Esophagus muscularis mucosa (tissue), 4 donors: ENCODE results near the gene PHF19. TPM values are rescaled to one million over a fixed set of nuclear protein-coding genes. Genes with fewer than 3 reads are reported as not detected.

Experiments used
- DNase-seq: peaks from one replicate; pipeline ENCODE4 v3.0.0-alpha.2; 2017; ENCODE audit errors: extremely low spot score
- H3K27ac ChIP-seq, 4 donors: fragments of 200-600 bp; sonication (generic); replicated peaks in 1 of 4; 1 replicate in 3 of 4; 2 replicates in 1 of 4; pipeline ENCODE4 v1.5.1; 2016 to 2019; ENCODE audit warnings: mild to moderate bottlenecking in 1 of 4
- H3K27me3 ChIP-seq, 4 donors: fragments of 200-600 bp; sonication (generic); one replicate each; pipeline versions ENCODE4 v1.5.1 to v1.6.0; 2016 to 2019
- H3K36me3 ChIP-seq, 4 donors: fragments of 200-600 bp; sonication (generic); one replicate each; pipeline ENCODE4 v1.5.1; 2016 to 2019
- H3K4me1 ChIP-seq, 4 donors: fragments of 200-600 bp; sonication (generic); one replicate each; pipeline ENCODE4 v1.5.1; 2016 to 2019
- H3K4me3 ChIP-seq, 4 donors: fragments of 200-600 bp; sonication (generic); 1 replicate in 2 of 4; 2 replicates in 2 of 4; pipeline ENCODE4 v1.5.1; 2016 to 2019; ENCODE audit warnings: mild to moderate bottlenecking in 4 of 4, moderate library complexity in 1 of 4
- H3K9me3 ChIP-seq, 4 donors: fragments of 200-600 bp; sonication (generic); 1 replicate in 3 of 4; 2 replicates in 1 of 4; pipeline ENCODE4 v1.5.1; 2016 to 2019
- CTCF ChIP-seq, 3 experiments: fragments of 200-600 bp in 2 of 3; fragments of 450-650 bp in 1 of 3; sonication (generic) in 2 of 3; IDR thresholded peaks; one replicate each; pipeline ENCODE4 v1.5.1; 2017 to 2019; ENCODE audit warnings: antibody characterized with exemption in 3 of 3, mild to moderate bottlenecking in 2 of 3, moderate library complexity in 1 of 3
- EP300 ChIP-seq: sonication (generic); formaldehyde crosslinking; IDR thresholded peaks from one replicate; pipeline ENCODE4 v1.6.1; 2017; ENCODE audit warnings: antibody characterized with exemption
- POLR2A ChIP-seq: fragments of 450-650 bp; IDR thresholded peaks from one replicate; pipeline ENCODE4 v1.6.1; 2017; ENCODE audit warnings: antibody characterized with exemption, moderate library complexity, mild to moderate bottlenecking, low read depth
- POLR2AphosphoS5 ChIP-seq, 2 donors: sonication (generic); formaldehyde crosslinking; IDR thresholded peaks; one replicate each; pipeline ENCODE4 v1.6.1; 2017; ENCODE audit warnings: antibody characterized with exemption in 2 of 2
- WGBS: methylation state at CpG from one replicate; pipeline ENCODE4 v1.1.5; 2018; 5-methylcytosine and 5-hydroxymethylcytosine counted together
- intact Hi-C: fragments of 100-400 bp; cut with DNase I; formaldehyde crosslinking; loops from one replicate; pipeline ENCODE4 v1.15.1; 2023
- total RNA-seq, 4 donors: library from RNA; depleted of rRNA; stranded (reverse); fragments of >200 nt; gene quantifications; one replicate each; pipeline versions ENCODE4 v1.1.0 to v1.2.1, GENCODE V29; 2016

Gene PHF19
- total RNA-seq, 4 donors from 2014 or later, result 36.4 to 57.7 (median 47.8) TPM

- H3K36me3 ChIP-seq, result peaks cover 29 to 74% (median 43%) of the 10 kb centered on the region in 4 donors
- no peak overlapping the region for H3K4me3 ChIP-seq
- WGBS, result 89% methylated on average over 6 of the region's 7 CpGs
- intact Hi-C loops, result no loop called here
- no peaks in the 10 kb centered on the region for H3K4me1 ChIP-seq
- H3K27ac ChIP-seq, result no peak overlapping the region
- H3K9me3 ChIP-seq, result no peaks in the 10 kb centered on the region
- DNase-seq, result no peak
- H3K27me3 ChIP-seq, result no peaks in the 10 kb centered on the region
- TF ChIP-seq POLR2AphosphoS5 (IDR thresholded peaks at IDR 0.05), result no peak
- no peak for TF ChIP-seq EP300
- TF ChIP-seq POLR2A, result no peak
- no peak for TF ChIP-seq CTCF (IDR thresholded peaks at IDR 0.05)
Observed at GRCh38 chr9:120855827-120856670, 20.9 kb downstream of the PHF19 start.

GRCh38 chr9:120854596-120855327 is 22.2 kb downstream of the PHF19 start:
- no peak for TF ChIP-seq CTCF (IDR thresholded peaks at IDR 0.05)
- Histone ChIP-seq H3K27me3 (no peaks in the 10 kb centered on the region), H3K4me1 (no peaks in the 10 kb centered on the region), H3K9me3 (no peaks in the 10 kb centered on the region), H3K36me3 (peaks cover 16 to 67% (median 30%) of the 10 kb centered on the region in 4 donors), H3K4me3 (no peak overlapping the region), H3K27ac (no peak overlapping the region)
- no peak for DNase-seq
- 86% methylated on average over 3 of the region's 3 CpGs for WGBS
- intact Hi-C loops, result no loop called here

- Histone ChIP-seq H3K27ac (no peak overlapping the region), H3K36me3 (peaks cover 11 to 51% (median 20%) of the 10 kb centered on the region in 4 donors), H3K4me3 (no peak overlapping the region), H3K4me1 (no peaks in the 10 kb centered on the region), H3K27me3 (no peaks in the 10 kb centered on the region), H3K9me3 (no peaks in the 10 kb centered on the region)
- TF ChIP-seq POLR2AphosphoS5 (IDR thresholded peaks at IDR 0.05) (no peak), POLR2A (no peak), CTCF (IDR thresholded peaks at IDR 0.05) (no peak), EP300 (no peak)
- 84% methylated on average over 6 of the region's 6 CpGs for WGBS
- no peak for DNase-seq
- intact Hi-C loops, result no loop called here
Observed at GRCh38 chr9:120853198-120853597, 23.8 kb downstream of the PHF19 start.

- H3K9me3 ChIP-seq, result no peaks in the 10 kb centered on the region
- intact Hi-C loops, result no loop called here
- H3K36me3 ChIP-seq, result peaks cover 7 to 48% (median 13%) of the 10 kb centered on the region in 4 donors
- WGBS, result 76% methylated on average over 5 of the region's 5 CpGs
- no peaks in the 10 kb centered on the region for H3K27me3 ChIP-seq
- H3K4me1 ChIP-seq, result no peaks in the 10 kb centered on the region
- no peak for DNase-seq
- TF ChIP-seq POLR2AphosphoS5 (IDR thresholded peaks at IDR 0.05), result no peak
- TF ChIP-seq CTCF (IDR thresholded peaks at IDR 0.05), result no peak
- TF ChIP-seq POLR2A, result no peak
- no peak for TF ChIP-seq EP300
- H3K4me3 ChIP-seq, result no peak overlapping the region
- H3K27ac ChIP-seq, result no peak overlapping the region
Observed at GRCh38 chr9:120852240-120853010, 24.6 kb downstream of the PHF19 start.
